ENCODE measurements around the gene FBXO36.

Gene FBXO36

GRCh38 chr2:229879191-229879950 is 42.9 kb upstream of the FBXO36 start:
- H3K79me1 ChIP-seq (replicated peaks; ENCODE audit: low read length, poor library complexity, severe bottlenecking), result peaks cover 10% of the 10 kb centered on the region

GRCh38 chr2:229880892-229881586 is 41.3 kb upstream of the FBXO36 start:
- H2AK5ac ChIP-seq (ENCODE audit: low read length, severe bottlenecking), result no peak overlapping the region
- no peak overlapping the region for H2BK12ac ChIP-seq (ENCODE audit: low read length in 2 of 2)
- no peak overlapping the region for H2AFZ ChIP-seq (ENCODE audit: low read depth, low read length)
- no peak overlapping the region for H3K4me3 ChIP-seq (ENCODE audit: insufficient read depth in 1 of 2, low read depth in 1 of 2, low read length in 2 of 2)
- H3K4ac ChIP-seq (ENCODE audit: low read depth in 1 of 2, low read length in 2 of 2), result no peak overlapping the region
- no peaks in the 10 kb centered on the region for H3K27me3 ChIP-seq (ENCODE audit: control insufficient read depth in 1 of 2, insufficient read depth in 1 of 2, low read length in 2 of 2)
- no peak for DNase-seq
- H2BK5ac ChIP-seq (ENCODE audit: low read depth, low read length, poor library complexity, severe bottlenecking), result no peak overlapping the region
- peaks cover 16 to 56% of the 10 kb centered on the region in 2 experiments for H3K36me3 ChIP-seq (ENCODE audit: control insufficient read depth in 1 of 2, insufficient read depth in 2 of 2, low read depth in 1 of 2, low read length in 2 of 2)
- H2BK15ac ChIP-seq (ENCODE audit: low read depth, poor library complexity, severe bottlenecking), result no peak overlapping the region
- no peak overlapping the region for H3K4me2 ChIP-seq (ENCODE audit: low read length, poor library complexity, severe bottlenecking)
- H3K23ac ChIP-seq (ENCODE audit: low read length in 2 of 2), result no peak overlapping the region
- no peak overlapping the region for H4K8ac ChIP-seq (ENCODE audit: low read length)
- H3K4me1 ChIP-seq (ENCODE audit: control insufficient read depth, insufficient read depth, low read depth, low read length), result no peaks in the 10 kb centered on the region
- WGBS, result 93% methylated on average over 3 of the region's 5 CpGs
- H3K14ac ChIP-seq (ENCODE audit: low read length in 2 of 2), result no peak overlapping the region
- H3K18ac ChIP-seq (ENCODE audit: low read depth in 1 of 2, low read length in 2 of 2), result no peak overlapping the region
- H3K27ac ChIP-seq (ENCODE audit: low read length, poor library complexity, severe bottlenecking), result no peak overlapping the region
- H3K79me1 ChIP-seq (replicated peaks; ENCODE audit: low read length, poor library complexity, severe bottlenecking), result peaks cover 14% of the 10 kb centered on the region
- H4K91ac ChIP-seq (ENCODE audit: low read length), result no peak overlapping the region
- no peak overlapping the region for H3K9ac ChIP-seq (ENCODE audit: low read length)
- no peaks in the 10 kb centered on the region for H3K9me3 ChIP-seq (ENCODE audit: control insufficient read depth, low read length)
- H2BK120ac ChIP-seq (ENCODE audit: low read depth, low read length), result no peak overlapping the region

More at GRCh38 chr2:229879191-229879950, 42.9 kb upstream of the FBXO36 start:
- Histone ChIP-seq H3K9me3 (ENCODE audit: control insufficient read depth, low read length) (no peaks in the 10 kb centered on the region), H3K23ac (ENCODE audit: low read length in 2 of 2) (no peak overlapping the region), H2BK15ac (ENCODE audit: low read depth, poor library complexity, severe bottlenecking) (no peak overlapping the region), H2BK5ac (ENCODE audit: low read depth, low read length, poor library complexity, severe bottlenecking) (no peak overlapping the region), H3K4me1 (ENCODE audit: control insufficient read depth, insufficient read depth, low read depth, low read length) (no peaks in the 10 kb centered on the region), H3K9ac (ENCODE audit: low read length) (no peak overlapping the region), H3K4me3 (ENCODE audit: insufficient read depth in 1 of 2, low read depth in 1 of 2, low read length in 2 of 2) (no peak overlapping the region), H4K91ac (ENCODE audit: low read length) (no peak overlapping the region), H3K4ac (ENCODE audit: low read depth in 1 of 2, low read length in 2 of 2) (no peak overlapping the region), H2AFZ (ENCODE audit: low read depth, low read length) (no peak overlapping the region), H3K4me2 (ENCODE audit: low read length, poor library complexity, severe bottlenecking) (no peak overlapping the region), H3K27me3 (ENCODE audit: control insufficient read depth in 1 of 2, insufficient read depth in 1 of 2, low read length in 2 of 2) (no peaks in the 10 kb centered on the region), H2BK12ac (ENCODE audit: low read length in 2 of 2) (no peak overlapping the region), H3K27ac (ENCODE audit: low read length, poor library complexity, severe bottlenecking) (no peak overlapping the region), H4K8ac (ENCODE audit: low read length) (no peak overlapping the region), H3K36me3 (ENCODE audit: control insufficient read depth in 1 of 2, insufficient read depth in 2 of 2, low read depth in 1 of 2, low read length in 2 of 2) (peaks cover 13 to 56% of the 10 kb centered on the region in 2 experiments), H3K18ac (ENCODE audit: low read depth in 1 of 2, low read length in 2 of 2) (no peak overlapping the region), H2BK120ac (ENCODE audit: low read depth, low read length) (no peak overlapping the region), H2AK5ac (ENCODE audit: low read length, severe bottlenecking) (no peak overlapping the region), H3K14ac (ENCODE audit: low read length in 2 of 2) (no peak overlapping the region)
- 95% methylated on average over 2 of the region's 6 CpGs for WGBS
- no peak for DNase-seq

GRCh38 chr2:229882583-229882982 is 39.7 kb upstream of the FBXO36 start:
- H2AFZ ChIP-seq (ENCODE audit: low read depth, low read length), result no peak overlapping the region
- H2BK15ac ChIP-seq (ENCODE audit: low read depth, poor library complexity, severe bottlenecking), result no peak overlapping the region
- H3K4me2 ChIP-seq (ENCODE audit: low read length, poor library complexity, severe bottlenecking), result no peak overlapping the region
- H3K4ac ChIP-seq (ENCODE audit: low read depth in 1 of 2, low read length in 2 of 2), result no peak overlapping the region
- H3K79me1 ChIP-seq (replicated peaks; ENCODE audit: low read length, poor library complexity, severe bottlenecking), result peaks cover 10% of the 10 kb centered on the region
- H3K23ac ChIP-seq (ENCODE audit: low read length in 2 of 2), result no peak overlapping the region
- H3K14ac ChIP-seq (ENCODE audit: low read length in 2 of 2), result no peak overlapping the region
- H3K9me3 ChIP-seq (ENCODE audit: control insufficient read depth, low read length), result no peaks in the 10 kb centered on the region
- peaks cover 11 to 43% of the 10 kb centered on the region in 2 experiments for H3K36me3 ChIP-seq (ENCODE audit: control insufficient read depth in 1 of 2, insufficient read depth in 2 of 2, low read depth in 1 of 2, low read length in 2 of 2)
- H3K4me1 ChIP-seq (ENCODE audit: control insufficient read depth, insufficient read depth, low read depth, low read length), result no peaks in the 10 kb centered on the region
- no peak overlapping the region for H2BK12ac ChIP-seq (ENCODE audit: low read length in 2 of 2)
- no peak overlapping the region for H3K27ac ChIP-seq (ENCODE audit: low read length, poor library complexity, severe bottlenecking)
- H3K4me3 ChIP-seq (ENCODE audit: insufficient read depth in 1 of 2, low read depth in 1 of 2, low read length in 2 of 2), result no peak overlapping the region
- H3K18ac ChIP-seq (ENCODE audit: low read depth in 1 of 2, low read length in 2 of 2), result no peak overlapping the region
- WGBS, result no CpG with 5 or more reads among the region's 2 CpGs
- DNase-seq, result no peak
- H3K27me3 ChIP-seq (ENCODE audit: control insufficient read depth in 1 of 2, insufficient read depth in 1 of 2, low read length in 2 of 2), result no peaks in the 10 kb centered on the region
- H2BK5ac ChIP-seq (ENCODE audit: low read depth, low read length, poor library complexity, severe bottlenecking), result no peak overlapping the region
- H2BK120ac ChIP-seq (ENCODE audit: low read depth, low read length), result no peak overlapping the region
- H4K8ac ChIP-seq (ENCODE audit: low read length), result no peak overlapping the region
- no peak overlapping the region for H2AK5ac ChIP-seq (ENCODE audit: low read length, severe bottlenecking)
- H3K9ac ChIP-seq (ENCODE audit: low read length), result no peak overlapping the region
- H4K91ac ChIP-seq (ENCODE audit: low read length), result no peak overlapping the region
